ENCODE results near the gene SART3.

DNA sequence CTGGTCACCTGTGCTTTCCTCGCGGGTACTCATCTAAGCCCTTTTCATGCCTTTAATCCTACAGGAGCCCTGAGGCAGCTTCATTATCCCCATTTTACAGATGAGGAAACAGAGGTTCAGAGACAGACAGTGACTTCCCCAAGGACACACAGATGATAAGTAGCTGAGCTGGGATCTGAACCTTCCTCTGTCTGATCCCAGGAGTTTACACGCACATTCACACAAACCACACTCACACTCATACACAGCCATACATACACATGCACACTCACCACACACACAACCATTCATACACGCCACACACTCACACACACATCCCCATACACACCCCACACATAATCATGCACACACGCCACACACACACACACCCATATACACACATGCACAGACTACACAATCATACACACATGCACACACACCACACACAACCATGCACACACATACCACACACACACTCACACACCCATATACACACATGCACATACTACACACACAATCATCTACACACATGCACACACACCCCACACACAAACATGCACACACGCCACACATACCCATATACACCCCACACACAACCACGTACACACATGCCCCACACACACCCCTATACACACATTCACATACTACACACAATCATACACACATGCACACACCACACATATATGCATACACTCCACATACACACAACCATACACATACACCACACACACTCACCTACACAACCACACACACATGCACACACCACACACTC, 34.2 kb upstream of the SART3 start:
- TF ChIP-seq, protein P1, sequence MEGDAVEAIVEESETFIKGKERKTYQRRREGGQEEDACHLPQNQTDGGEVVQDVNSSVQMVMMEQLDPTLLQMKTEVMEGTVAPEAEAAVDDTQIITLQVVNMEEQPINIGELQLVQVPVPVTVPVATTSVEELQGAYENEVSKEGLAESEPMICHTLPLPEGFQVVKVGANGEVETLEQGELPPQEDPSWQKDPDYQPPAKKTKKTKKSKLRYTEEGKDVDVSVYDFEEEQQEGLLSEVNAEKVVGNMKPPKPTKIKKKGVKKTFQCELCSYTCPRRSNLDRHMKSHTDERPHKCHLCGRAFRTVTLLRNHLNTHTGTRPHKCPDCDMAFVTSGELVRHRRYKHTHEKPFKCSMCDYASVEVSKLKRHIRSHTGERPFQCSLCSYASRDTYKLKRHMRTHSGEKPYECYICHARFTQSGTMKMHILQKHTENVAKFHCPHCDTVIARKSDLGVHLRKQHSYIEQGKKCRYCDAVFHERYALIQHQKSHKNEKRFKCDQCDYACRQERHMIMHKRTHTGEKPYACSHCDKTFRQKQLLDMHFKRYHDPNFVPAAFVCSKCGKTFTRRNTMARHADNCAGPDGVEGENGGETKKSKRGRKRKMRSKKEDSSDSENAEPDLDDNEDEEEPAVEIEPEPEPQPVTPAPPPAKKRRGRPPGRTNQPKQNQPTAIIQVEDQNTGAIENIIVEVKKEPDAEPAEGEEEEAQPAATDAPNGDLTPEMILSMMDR (IDR thresholded peaks at IDR 0.05), result no peak
- no peak for TF ChIP-seq POLR2A (IDR thresholded peaks at IDR 0.05; ENCODE audit: low read depth)
- no peak for TF ChIP-seq EP300 (IDR thresholded peaks at IDR 0.05)
- TF ChIP-seq POLR2AphosphoS5 (IDR thresholded peaks at IDR 0.05), result no peak
